DOHH2 (cell line): Measurements from ENCODE around the gene SLC2A13.

ENCODE experiments used
- CTCF ChIP-seq: fragments of 200-600 bp; sonication (generic); IDR thresholded peaks from one replicate; pipeline ENCODE4 v1.5.1; 2014; ENCODE audit warnings: antibody characterized with exemption, mild to moderate bottlenecking, low read depth, low read length; ENCODE audit not compliant: poor library complexity, severe bottlenecking
- EZH2phosphoT487 ChIP-seq: fragments of 200-600 bp; sonication (generic); IDR thresholded peaks from 2 replicates; pipeline ENCODE4 v1.6.1; 2017; ENCODE audit warnings: borderline replicate concordance, mild to moderate bottlenecking, antibody characterized with exemption, low read length, moderate library complexity, mixed read lengths

- TF ChIP-seq CTCF (no peak), EZH2phosphoT487 (no peak)
These were observed 199.6 kb downstream of the SLC2A13 start for GRCh38 chr12:39906237-39906636.
